Kidney (tissue), 14 donors: Measurements from ENCODE around the gene KIF6. TPM values are rescaled to one million over a fixed set of nuclear protein-coding genes. Genes with fewer than 3 reads are reported as not detected.

ENCODE experiments used
- DNase-seq, 5 donors: peaks; one replicate each; pipeline ENCODE4 v3.0.0-alpha.2; 2013 to 2020
- FAIRE-seq: peaks from 2 replicates; lab custom pipeline; 2012; peaks lifted over from hg19 to GRCh38; lab: Jason Lieb, UNC
- H3K27ac ChIP-seq, 2 donors: one replicate each; pipeline ENCODE4 v1.7.0; 2013; ENCODE audit warnings: low read depth in 2 of 2, low read length in 2 of 2, inconsistent platforms in 1 of 2
- H3K27me3 ChIP-seq: one replicate; pipeline ENCODE4 v1.7.1; 2013; ENCODE audit warnings: low read length, inconsistent platforms; ENCODE audit not compliant: control insufficient read depth, insufficient read depth
- H3K36me3 ChIP-seq, 3 donors: one replicate each; pipeline versions ENCODE4 v1.7.0 to v1.7.1; 2013; ENCODE audit warnings: low read length in 3 of 3, control low read depth in 1 of 3, inconsistent platforms in 1 of 3; ENCODE audit not compliant: insufficient read depth in 3 of 3, control insufficient read depth in 2 of 3
- H3K4me1 ChIP-seq, 3 donors: one replicate each; pipeline versions ENCODE4 v1.7.0 to v1.7.1; 2013; ENCODE audit warnings: low read length in 3 of 3, inconsistent platforms in 1 of 3, low read depth in 1 of 3; ENCODE audit not compliant: control insufficient read depth in 2 of 3, insufficient read depth in 2 of 3
- H3K4me3 ChIP-seq, 3 donors: one replicate each; pipeline versions ENCODE4 v1.7.0 to v1.8.1; 2013; ENCODE audit warnings: low read length in 3 of 3, control low read depth in 1 of 3, inconsistent platforms in 1 of 3
- H3K9ac ChIP-seq, 3 donors: one replicate each; pipeline versions ENCODE4 v1.7.0 to v1.7.1; 2013; ENCODE audit warnings: low read length in 3 of 3, control low read depth in 1 of 3, inconsistent platforms in 1 of 3
- H3K9me3 ChIP-seq, 3 donors: one replicate each; pipeline versions ENCODE4 v1.7.0 to v1.7.1; 2013; ENCODE audit warnings: low read length in 3 of 3, control low read depth in 1 of 3, inconsistent platforms in 1 of 3; ENCODE audit not compliant: control insufficient read depth in 2 of 3, insufficient read depth in 1 of 3
- intact Hi-C: fragments of 100-400 bp; cut with DNase I; formaldehyde crosslinking; loops from one replicate; pipeline ENCODE4 v1.11.1; 2022
- polyA plus RNA-seq: library from polyadenylated mRNA; stranded (reverse); fragments of 350-450 nt; fragmentation: Illumina TruSeq; extraction: RNeasy Lipid Tissue Mini Kit (QIAGEN cat#74804); gene quantifications from one replicate; pipeline ENCODE4 v1.2.3, GENCODE V29; 2014; ENCODE audit warnings: low read depth, low replicate concordance; ENCODE audit not compliant: insufficient read depth
- total RNA-seq: library from RNA; stranded (reverse); fragmentation: NEBNext Ultra II Directional; extraction: Animal tissue kit (Norgen Biotek cat#: 25700); gene quantifications from one replicate; pipeline ENCODE4 v1.2.1, GENCODE V29; 2021
- TF ChIP-seq, protein P1 (sequence below): IDR thresholded peaks from 3 replicates; pipeline ENCODE4 v1.5.1; 2012; ENCODE audit warnings: mild to moderate bottlenecking, moderate library complexity, borderline replicate concordance; ENCODE audit not compliant: insufficient read depth; ENCODE audit errors: extremely low read depth
- donor health status: control.
- donor health status: control.
- donor health status: control.
- donor health status: control.
- donor health status: control.
- donor health status: DM: yes; HTN: yes; CAD: no.
- donor health status: Normal renal cell carcinoma (clear cell type).

The KIF6 gene
- total and polyA plus RNA-seq, 2 donors from 2014 or later = 1.7 to 2.9 TPM

DNA sequence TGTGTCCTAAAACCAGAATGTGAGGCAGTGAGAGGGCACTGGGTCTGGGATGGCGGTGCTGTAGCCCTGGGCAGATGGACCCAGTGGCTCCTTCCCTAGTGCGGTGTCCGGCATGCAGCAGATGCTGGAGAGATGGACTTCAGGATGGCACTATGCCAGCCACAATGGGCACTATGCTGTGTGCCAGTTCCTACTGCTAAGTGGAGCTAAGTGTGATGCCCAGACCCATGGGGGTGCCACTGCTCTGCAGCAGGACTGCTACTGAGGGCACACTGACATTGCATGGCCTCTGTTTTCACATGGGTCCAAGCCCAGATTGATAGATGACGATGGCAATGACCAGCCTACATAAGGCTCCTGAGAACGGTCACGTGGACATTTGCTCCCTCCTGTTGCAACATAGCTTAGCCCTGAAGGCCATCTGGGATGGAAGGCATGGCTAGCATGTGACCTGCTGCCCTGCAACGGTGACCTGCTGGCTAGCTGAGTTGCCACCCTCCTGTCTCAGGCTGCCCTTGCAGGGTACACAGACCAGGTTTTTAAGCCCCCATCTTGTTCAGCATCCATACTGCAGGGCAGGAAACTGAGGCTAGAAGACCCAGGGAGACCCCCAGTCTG lies 371.4 kb downstream of the KIF6 start:
- no peak for DNase-seq
- Histone ChIP-seq H3K9ac (no peak overlapping the region), H3K4me3 (no peak overlapping the region), H3K27me3 (no peaks in the 10 kb centered on the region), H3K36me3 (no peaks in the 10 kb centered on the region), H3K4me1 (no peaks in the 10 kb centered on the region), H3K27ac (no peak overlapping the region), H3K9me3 (no peaks in the 10 kb centered on the region)
- TF ChIP-seq, protein P1, sequence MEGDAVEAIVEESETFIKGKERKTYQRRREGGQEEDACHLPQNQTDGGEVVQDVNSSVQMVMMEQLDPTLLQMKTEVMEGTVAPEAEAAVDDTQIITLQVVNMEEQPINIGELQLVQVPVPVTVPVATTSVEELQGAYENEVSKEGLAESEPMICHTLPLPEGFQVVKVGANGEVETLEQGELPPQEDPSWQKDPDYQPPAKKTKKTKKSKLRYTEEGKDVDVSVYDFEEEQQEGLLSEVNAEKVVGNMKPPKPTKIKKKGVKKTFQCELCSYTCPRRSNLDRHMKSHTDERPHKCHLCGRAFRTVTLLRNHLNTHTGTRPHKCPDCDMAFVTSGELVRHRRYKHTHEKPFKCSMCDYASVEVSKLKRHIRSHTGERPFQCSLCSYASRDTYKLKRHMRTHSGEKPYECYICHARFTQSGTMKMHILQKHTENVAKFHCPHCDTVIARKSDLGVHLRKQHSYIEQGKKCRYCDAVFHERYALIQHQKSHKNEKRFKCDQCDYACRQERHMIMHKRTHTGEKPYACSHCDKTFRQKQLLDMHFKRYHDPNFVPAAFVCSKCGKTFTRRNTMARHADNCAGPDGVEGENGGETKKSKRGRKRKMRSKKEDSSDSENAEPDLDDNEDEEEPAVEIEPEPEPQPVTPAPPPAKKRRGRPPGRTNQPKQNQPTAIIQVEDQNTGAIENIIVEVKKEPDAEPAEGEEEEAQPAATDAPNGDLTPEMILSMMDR = no peak
- intact Hi-C loops = no loop called here
- FAIRE-seq = no peak

DNA sequence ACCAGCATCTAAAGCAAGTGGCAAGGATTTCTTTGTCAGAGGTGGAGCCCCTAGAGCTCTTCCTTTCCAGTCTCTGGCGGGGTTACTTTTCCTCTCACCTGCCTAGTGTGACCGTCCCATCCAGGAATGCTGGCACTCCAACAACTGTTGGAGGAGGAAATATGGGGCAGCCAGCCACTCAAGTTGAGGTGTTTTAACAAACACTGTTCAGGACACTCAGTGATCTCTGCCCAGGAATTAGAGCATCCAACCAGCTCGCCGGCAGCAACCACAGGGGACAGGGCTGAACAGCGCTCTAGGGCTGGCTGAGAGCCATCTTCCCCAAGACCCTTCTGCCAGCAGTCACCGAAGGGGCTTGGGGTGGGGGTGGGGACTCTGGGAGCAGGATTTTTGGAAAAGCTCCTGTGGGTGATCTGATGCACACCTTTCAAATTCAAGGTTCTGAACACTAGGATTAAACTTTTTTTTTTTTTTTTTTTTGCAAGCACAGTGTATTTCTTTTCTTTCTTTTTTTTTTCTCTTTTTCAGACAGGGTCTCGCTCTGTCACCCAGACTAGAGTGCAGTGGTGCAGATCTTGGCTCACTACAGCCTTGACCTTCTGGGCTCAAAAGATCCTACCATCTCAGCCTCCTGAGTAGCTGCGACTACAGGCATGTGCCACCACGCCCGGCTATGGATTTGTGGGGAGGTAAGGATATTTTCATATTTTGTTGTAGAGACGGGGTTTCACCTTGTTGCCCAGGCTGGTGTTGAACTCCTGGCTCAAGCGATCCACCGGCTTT lies 374.3 kb downstream of the KIF6 start:
- no peak for DNase-seq
- H3K27ac ChIP-seq = no peak overlapping the region
- H3K9ac ChIP-seq = no peak overlapping the region
- H3K27me3 ChIP-seq = no peaks in the 10 kb centered on the region
- intact Hi-C loops = no loop called here
- no peak for FAIRE-seq
- H3K36me3 ChIP-seq = no peaks in the 10 kb centered on the region
- TF ChIP-seq, protein P1 = no peak
- H3K4me3 ChIP-seq = no peak overlapping the region
- no peaks in the 10 kb centered on the region for H3K9me3 ChIP-seq
- no peaks in the 10 kb centered on the region for H3K4me1 ChIP-seq

- DNase-seq = no peak
- intact Hi-C loops = no loop called here
- H3K4me1 ChIP-seq = no peaks in the 10 kb centered on the region
Measured at GRCh38 chr6:39348740-39349139, 376.5 kb downstream of the KIF6 start.

More at GRCh38 chr6:39348740-39349139, 376.5 kb downstream of the KIF6 start:
- no peaks in the 10 kb centered on the region for H3K27me3 ChIP-seq
- H3K27ac ChIP-seq = no peak overlapping the region
- H3K36me3 ChIP-seq = no peaks in the 10 kb centered on the region
- no peaks in the 10 kb centered on the region for H3K9me3 ChIP-seq
- no peak overlapping the region for H3K4me3 ChIP-seq
- TF ChIP-seq, protein P1 = no peak
- FAIRE-seq = no peak
- no peak overlapping the region for H3K9ac ChIP-seq
